ENCODE data around the gene PDLIM5.

The PDLIM5 gene

DNA sequence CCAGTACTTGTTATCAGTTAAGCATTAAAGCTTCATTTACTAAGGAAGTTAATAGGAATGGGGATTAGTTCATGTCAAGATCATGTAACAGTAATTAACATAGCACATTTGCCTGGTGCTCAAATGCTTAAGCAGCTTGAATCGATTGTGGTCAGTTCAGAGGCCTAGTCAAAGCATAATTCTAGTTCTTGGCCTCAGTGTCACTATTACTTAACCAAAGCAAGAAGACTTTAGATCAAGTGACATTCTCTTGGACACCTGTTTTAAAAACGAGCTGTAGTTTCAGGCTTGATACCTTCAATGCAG is 190.8 kb downstream of the PDLIM5 start:
- Histone ChIP-seq H2AFZ (ENCODE audit: low read depth, low read length) (no peak overlapping the region), H2BK120ac (ENCODE audit: low read depth, low read length) (no peak overlapping the region), H3K18ac (ENCODE audit: low read depth in 1 of 2, low read length in 2 of 2) (no peak overlapping the region), H3K27ac (ENCODE audit: low read length, poor library complexity, severe bottlenecking) (peak overlapping the region; percentile 97), H3K4me2 (ENCODE audit: low read length, poor library complexity, severe bottlenecking) (no peak overlapping the region), H3K23ac (ENCODE audit: low read length in 2 of 2) (no peak overlapping the region), H3K79me1 (replicated peaks; ENCODE audit: low read length, poor library complexity, severe bottlenecking) (peaks cover 2% of the 10 kb centered on the region), H2BK12ac (ENCODE audit: low read length in 2 of 2) (no peak overlapping the region), H3K9ac (ENCODE audit: low read length) (no peak overlapping the region), H2BK15ac (ENCODE audit: low read depth, poor library complexity, severe bottlenecking) (no peak overlapping the region), H4K8ac (ENCODE audit: low read length) (no peak overlapping the region), H3K4ac (ENCODE audit: low read depth in 1 of 2, low read length in 2 of 2) (no peak overlapping the region), H3K27me3 (ENCODE audit: control insufficient read depth in 1 of 2, insufficient read depth in 1 of 2, low read length in 2 of 2) (no peaks in the 10 kb centered on the region), H3K9me3 (ENCODE audit: control insufficient read depth, low read length) (no peaks in the 10 kb centered on the region), H3K14ac (ENCODE audit: low read length in 2 of 2) (no peak overlapping the region), H2AK5ac (ENCODE audit: low read length, severe bottlenecking) (no peak overlapping the region), H2BK5ac (ENCODE audit: low read depth, low read length, poor library complexity, severe bottlenecking) (no peak overlapping the region), H3K4me1 (ENCODE audit: control insufficient read depth, insufficient read depth, low read depth, low read length) (peaks cover 3% of the 10 kb centered on the region), H4K91ac (ENCODE audit: low read length) (no peak overlapping the region), H3K36me3 (ENCODE audit: control insufficient read depth in 1 of 2, insufficient read depth in 2 of 2, low read depth in 1 of 2, low read length in 2 of 2) (peaks cover 0 to 62% of the 10 kb centered on the region in 2 experiments), H3K4me3 (ENCODE audit: insufficient read depth in 1 of 2, low read depth in 1 of 2, low read length in 2 of 2) (no peak overlapping the region)
- no peak for DNase-seq
- WGBS = 84% methylated on average over 2 of the region's 2 CpGs

DNA sequence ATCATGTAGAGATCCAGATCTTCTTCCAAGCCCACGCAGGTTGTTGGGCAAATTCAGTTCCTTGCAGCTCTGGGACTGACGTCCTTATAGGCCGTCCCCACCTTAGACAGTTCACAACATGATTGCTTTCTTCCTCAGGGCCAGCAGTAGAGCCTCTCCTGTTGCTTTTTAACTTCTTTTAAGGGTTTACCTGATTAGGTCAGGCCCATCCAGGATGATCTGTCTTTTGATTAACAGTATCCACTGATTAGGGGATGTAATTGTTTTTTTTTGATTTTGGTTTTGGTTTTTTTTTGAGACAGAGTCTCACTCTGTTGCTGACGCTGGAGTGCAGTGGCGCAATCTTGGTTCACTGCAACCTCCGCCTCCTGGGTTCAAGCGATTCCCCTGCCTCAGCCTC is 197.0 kb downstream of the PDLIM5 start:
- Histone ChIP-seq H2BK15ac (ENCODE audit: low read depth, poor library complexity, severe bottlenecking) (no peak overlapping the region), H3K36me3 (ENCODE audit: control insufficient read depth in 1 of 2, insufficient read depth in 2 of 2, low read depth in 1 of 2, low read length in 2 of 2) (peaks cover 4 to 53% of the 10 kb centered on the region in 2 experiments), H4K8ac (ENCODE audit: low read length) (no peak overlapping the region), H3K79me1 (replicated peaks; ENCODE audit: low read length, poor library complexity, severe bottlenecking) (peaks cover 6% of the 10 kb centered on the region), H2BK12ac (ENCODE audit: low read length in 2 of 2) (no peak overlapping the region), H3K27me3 (ENCODE audit: control insufficient read depth in 1 of 2, insufficient read depth in 1 of 2, low read length in 2 of 2) (no peaks in the 10 kb centered on the region), H3K9me3 (ENCODE audit: control insufficient read depth, low read length) (no peaks in the 10 kb centered on the region), H3K4ac (ENCODE audit: low read depth in 1 of 2, low read length in 2 of 2) (no peak overlapping the region), H3K4me3 (ENCODE audit: insufficient read depth in 1 of 2, low read depth in 1 of 2, low read length in 2 of 2) (no peak overlapping the region), H2AK5ac (ENCODE audit: low read length, severe bottlenecking) (no peak overlapping the region), H2BK120ac (ENCODE audit: low read depth, low read length) (no peak overlapping the region), H4K91ac (ENCODE audit: low read length) (no peak overlapping the region), H3K4me2 (ENCODE audit: low read length, poor library complexity, severe bottlenecking) (no peak overlapping the region), H3K23ac (ENCODE audit: low read length in 2 of 2) (no peak overlapping the region), H2AFZ (ENCODE audit: low read depth, low read length) (no peak overlapping the region), H3K14ac (ENCODE audit: low read length in 2 of 2) (no peak overlapping the region), H3K9ac (ENCODE audit: low read length) (no peak overlapping the region), H2BK5ac (ENCODE audit: low read depth, low read length, poor library complexity, severe bottlenecking) (no peak overlapping the region), H3K27ac (ENCODE audit: low read length, poor library complexity, severe bottlenecking) (no peak overlapping the region), H3K4me1 (ENCODE audit: control insufficient read depth, insufficient read depth, low read depth, low read length) (no peaks in the 10 kb centered on the region), H3K18ac (ENCODE audit: low read depth in 1 of 2, low read length in 2 of 2) (no peak overlapping the region)
- WGBS = over 99% methylated on average over 7 of the region's 7 CpGs
- DNase-seq = no peak

DNA sequence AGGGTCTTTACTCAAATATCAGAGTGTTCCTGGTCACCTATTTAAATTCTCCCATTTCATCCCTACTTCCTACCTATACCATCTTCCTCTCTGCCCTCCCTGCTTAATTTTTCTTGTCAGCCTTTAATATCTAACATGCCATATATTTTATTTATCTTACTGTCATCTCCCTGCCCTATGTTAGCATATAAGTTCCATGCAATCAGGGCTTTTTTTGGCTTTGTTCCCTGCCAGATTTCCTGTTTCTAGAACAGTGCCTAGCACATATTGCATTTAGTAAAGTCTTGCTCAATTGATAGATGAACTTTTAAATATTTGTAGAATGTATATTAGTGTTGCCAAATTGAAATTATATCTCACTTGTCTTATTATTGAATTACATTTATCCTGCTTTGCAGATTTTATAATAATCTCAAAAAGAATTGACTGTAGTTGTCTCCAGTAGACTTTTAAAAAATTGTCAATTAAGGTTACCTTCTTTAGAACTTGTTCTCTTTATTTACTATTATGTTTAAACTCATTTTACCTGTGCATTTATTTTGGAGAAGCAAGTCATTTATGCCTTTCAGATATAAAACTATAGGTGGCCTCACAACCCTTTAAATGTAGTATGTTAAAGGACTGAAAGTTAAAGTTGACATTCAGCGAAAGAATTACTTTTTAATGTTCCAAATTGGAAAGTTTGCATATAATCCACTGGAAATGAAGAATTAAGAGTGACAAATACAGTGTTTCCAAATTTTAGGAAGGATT is 197.8 kb downstream of the PDLIM5 start:
- Histone ChIP-seq H2AK5ac (ENCODE audit: low read length, severe bottlenecking) (no peak overlapping the region), H2BK5ac (ENCODE audit: low read depth, low read length, poor library complexity, severe bottlenecking) (no peak overlapping the region), H3K36me3 (ENCODE audit: control insufficient read depth in 1 of 2, insufficient read depth in 2 of 2, low read depth in 1 of 2, low read length in 2 of 2) (peaks cover 4 to 57% of the 10 kb centered on the region in 2 experiments), H3K4me3 (ENCODE audit: insufficient read depth in 1 of 2, low read depth in 1 of 2, low read length in 2 of 2) (no peak overlapping the region), H3K4ac (ENCODE audit: low read depth in 1 of 2, low read length in 2 of 2) (no peak overlapping the region), H3K4me1 (ENCODE audit: control insufficient read depth, insufficient read depth, low read depth, low read length) (no peaks in the 10 kb centered on the region), H2BK15ac (ENCODE audit: low read depth, poor library complexity, severe bottlenecking) (no peak overlapping the region), H3K4me2 (ENCODE audit: low read length, poor library complexity, severe bottlenecking) (no peak overlapping the region), H3K79me1 (replicated peaks; ENCODE audit: low read length, poor library complexity, severe bottlenecking) (peaks cover 6% of the 10 kb centered on the region), H4K8ac (ENCODE audit: low read length) (no peak overlapping the region), H3K14ac (ENCODE audit: low read length in 2 of 2) (no peak overlapping the region), H4K91ac (ENCODE audit: low read length) (no peak overlapping the region), H3K23ac (ENCODE audit: low read length in 2 of 2) (no peak overlapping the region), H3K18ac (ENCODE audit: low read depth in 1 of 2, low read length in 2 of 2) (no peak overlapping the region), H2AFZ (ENCODE audit: low read depth, low read length) (no peak overlapping the region), H2BK120ac (ENCODE audit: low read depth, low read length) (no peak overlapping the region), H3K9ac (ENCODE audit: low read length) (no peak overlapping the region), H3K27ac (ENCODE audit: low read length, poor library complexity, severe bottlenecking) (no peak overlapping the region), H2BK12ac (ENCODE audit: low read length in 2 of 2) (no peak overlapping the region), H3K9me3 (ENCODE audit: control insufficient read depth, low read length) (no peaks in the 10 kb centered on the region), H3K27me3 (ENCODE audit: control insufficient read depth in 1 of 2, insufficient read depth in 1 of 2, low read length in 2 of 2) (no peaks in the 10 kb centered on the region)
- no peak for DNase-seq
- WGBS = 100% methylated on average over 1 of the region's 1 CpG

DNA sequence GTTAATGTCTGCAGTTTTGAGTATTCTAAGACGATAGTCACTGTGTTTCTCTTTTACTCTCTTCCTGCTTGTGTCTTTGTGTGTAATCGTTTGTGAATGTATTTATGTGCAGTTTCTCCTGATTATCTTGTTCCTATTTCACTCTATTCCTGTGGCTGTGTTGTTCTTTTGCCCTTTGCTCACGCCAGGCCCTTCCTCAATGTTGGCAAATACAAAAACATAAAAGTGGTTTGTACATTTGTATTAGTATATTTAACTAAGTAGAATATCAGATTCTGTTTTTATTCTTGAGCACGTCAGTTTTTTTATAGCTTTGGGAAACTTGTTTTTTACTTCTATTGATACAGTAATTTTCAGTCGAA is 198.4 kb downstream of the PDLIM5 start:
- Histone ChIP-seq H3K27ac (ENCODE audit: low read length, poor library complexity, severe bottlenecking) (no peak overlapping the region), H2BK120ac (ENCODE audit: low read depth, low read length) (no peak overlapping the region), H3K4me2 (ENCODE audit: low read length, poor library complexity, severe bottlenecking) (no peak overlapping the region), H3K9ac (ENCODE audit: low read length) (no peak overlapping the region), H2BK12ac (ENCODE audit: low read length in 2 of 2) (no peak overlapping the region), H3K9me3 (ENCODE audit: control insufficient read depth, low read length) (no peaks in the 10 kb centered on the region), H3K4me3 (ENCODE audit: insufficient read depth in 1 of 2, low read depth in 1 of 2, low read length in 2 of 2) (no peak overlapping the region), H3K79me1 (replicated peaks; ENCODE audit: low read length, poor library complexity, severe bottlenecking) (peaks cover 7% of the 10 kb centered on the region), H3K27me3 (ENCODE audit: control insufficient read depth in 1 of 2, insufficient read depth in 1 of 2, low read length in 2 of 2) (no peaks in the 10 kb centered on the region), H2AFZ (ENCODE audit: low read depth, low read length) (no peak overlapping the region), H3K4me1 (ENCODE audit: control insufficient read depth, insufficient read depth, low read depth, low read length) (no peaks in the 10 kb centered on the region), H3K14ac (ENCODE audit: low read length in 2 of 2) (no peak overlapping the region), H3K23ac (ENCODE audit: low read length in 2 of 2) (no peak overlapping the region), H2BK5ac (ENCODE audit: low read depth, low read length, poor library complexity, severe bottlenecking) (no peak overlapping the region), H2AK5ac (ENCODE audit: low read length, severe bottlenecking) (no peak overlapping the region), H4K8ac (ENCODE audit: low read length) (no peak overlapping the region), H3K36me3 (ENCODE audit: control insufficient read depth in 1 of 2, insufficient read depth in 2 of 2, low read depth in 1 of 2, low read length in 2 of 2) (peaks cover 4 to 63% of the 10 kb centered on the region in 2 experiments), H4K91ac (ENCODE audit: low read length) (no peak overlapping the region), H3K4ac (ENCODE audit: low read depth in 1 of 2, low read length in 2 of 2) (no peak overlapping the region), H2BK15ac (ENCODE audit: low read depth, poor library complexity, severe bottlenecking) (no peak overlapping the region), H3K18ac (ENCODE audit: low read depth in 1 of 2, low read length in 2 of 2) (no peak overlapping the region)
- DNase-seq = no peak
- 99% methylated on average over 4 of the region's 5 CpGs for WGBS

Measured in mesenchymal stem cell (in vitro differentiated cells and primary cell).